ENCODE results near the gene SARS1. TPM values are rescaled to one million over a fixed set of nuclear protein-coding genes. Genes with fewer than 3 reads are reported as not detected.

SARS1 gene
- total and polyA plus RNA-seq, 2 of the 13 experiments (the other 11 are each of a cell fraction or from before 2014, with no cell fraction given), result 103 to 134 TPM

- TF ChIP-seq ZNF407 (CRISPR knock-in tag; IDR thresholded peaks at IDR 0.05; ENCODE audit: not compliant biosample characterization) (peak; percentile 77), ZNF614 (CRISPR knock-in tag; IDR thresholded peaks at IDR 0.05; ENCODE audit: borderline replicate concordance) (peak; percentile 53; the same call in 1 of the 2 replicates), GABPB1 (CRISPR knock-in tag; IDR thresholded peaks at IDR 0.05) (peak; percentile 75), THAP11 (CRISPR knock-in tag; IDR thresholded peaks at IDR 0.05) (peak; percentile 84), EZH2 (conservative IDR thresholded peaks at IDR 0.05; ENCODE audit: low read depth, low read length) (no peak), MTERF4 (CRISPR knock-in tag; IDR thresholded peaks at IDR 0.05) (peak; percentile 50; the same call in 1 of the 2 replicates), THRA (CRISPR knock-in tag; IDR thresholded peaks at IDR 0.05; ENCODE audit: borderline replicate concordance) (peak; percentile 82), ATF4 (CRISPR knock-in tag; IDR thresholded peaks at IDR 0.05) (peak in 1 of 2 experiments; percentile 64; a peak in 1 of 4 replicates), ZSCAN29 (CRISPR knock-in tag; conservative IDR thresholded peaks at IDR 0.05) (peak; percentile 90; the same call in 1 of the 2 replicates), CSRNP1 (CRISPR knock-in tag; IDR thresholded peaks at IDR 0.05) (0 out of 2 replicates have a peak, but pooled peaks have one; percentile 16), PRPF4 (IDR thresholded peaks at IDR 0.05; ENCODE audit: low read depth, low read length, poor library complexity, severe bottlenecking) (peak; percentile 86)
Observed at GRCh38 chr1:109263597-109264378, 50.1 kb downstream of the SARS1 start (continued).

All from HepG2 (cell line).